GM23338 (cell line): Measurements from ENCODE around the gene FAXC. TPM values are rescaled to one million over a fixed set of nuclear protein-coding genes. Genes with fewer than 3 reads are reported as not detected.

Experiments used
- ATAC-seq: fragments of 200-7000 bp; cut with Tn5 transposase; 3 replicates; pipeline ENCODE4 v1.9.1; 2020
- DNase-seq: peaks from one replicate; pipeline ENCODE4 v3.0.0-alpha.2; 2015; ENCODE audit warnings: low spot score
- H2AFZ ChIP-seq: fragments of 200-600 bp; sonication (generic); 2 replicates; pipeline ENCODE4 v1.8.0; 2016; ENCODE audit warnings: antibody characterized with exemption, mild to moderate bottlenecking, moderate library complexity
- H3F3A ChIP-seq: fragments of 200-600 bp; sonication (generic); replicated peaks from 2 replicates; pipeline ENCODE4 v1.8.0; 2017; ENCODE audit warnings: antibody characterized with exemption, mixed run types, low read depth
- H3K27ac ChIP-seq: fragments of 200-600 bp; sonication (generic); 2 replicates; pipeline ENCODE4 v1.6.1; 2016; ENCODE audit warnings: low read depth
- H3K27me3 ChIP-seq: fragments of 200-600 bp; sonication (generic); 2 replicates; pipeline ENCODE4 v1.8.0; 2016; ENCODE audit warnings: mild to moderate bottlenecking, mixed run types, moderate library complexity; ENCODE audit not compliant: insufficient read depth
- H3K36me3 ChIP-seq: fragments of 200-600 bp; sonication (generic); 2 replicates; pipeline ENCODE4 v1.8.0; 2016; ENCODE audit warnings: mild to moderate bottlenecking; ENCODE audit not compliant: insufficient read depth
- H3K4me1 ChIP-seq: fragments of 200-600 bp; sonication (generic); 2 replicates; pipeline ENCODE4 v1.8.0; 2016; ENCODE audit warnings: mild to moderate bottlenecking, moderate library complexity; ENCODE audit not compliant: insufficient read depth
- H3K4me2 ChIP-seq: fragments of 200-600 bp; sonication (generic); 2 replicates; pipeline ENCODE4 v1.7.1; 2017; ENCODE audit warnings: mixed run types
- H3K4me3 ChIP-seq: fragments of 200-600 bp; sonication (generic); 2 replicates; pipeline ENCODE4 v1.6.1; 2016; ENCODE audit warnings: mixed run types
- H3K79me2 ChIP-seq: fragments of 200-600 bp; sonication (generic); replicated peaks from 2 replicates; pipeline ENCODE4 v1.8.0; 2017; ENCODE audit warnings: mild to moderate bottlenecking; ENCODE audit not compliant: insufficient read depth
- H3K9me2 ChIP-seq: fragments of 200-600 bp; sonication (generic); 2 replicates; pipeline ENCODE4 v1.8.0; 2017; ENCODE audit not compliant: insufficient read depth
- H4K20me1 ChIP-seq: fragments of 200-600 bp; sonication (generic); replicated peaks from 2 replicates; pipeline ENCODE4 v1.8.0; 2017; ENCODE audit warnings: mild to moderate bottlenecking; ENCODE audit not compliant: insufficient read depth
- H3K27ac Mint-ChIP-seq: 2 replicates; pipeline ENCODE4 v1.8.0; 2020; ENCODE audit warnings: inconsistent platforms, mild to moderate bottlenecking, moderate library complexity, mixed read lengths
- H3K27me3 Mint-ChIP-seq: 3 replicates; pipeline ENCODE4 v1.8.0; 2022; ENCODE audit warnings: low read depth, mild to moderate bottlenecking, moderate library complexity, mixed read lengths, inconsistent platforms; ENCODE audit not compliant: insufficient read depth, poor library complexity
- H3K36me3 Mint-ChIP-seq: 3 replicates; pipeline ENCODE4 v1.8.0; 2021; ENCODE audit warnings: low read depth, mild to moderate bottlenecking, inconsistent platforms, moderate library complexity, mixed read lengths
- H3K4me1 Mint-ChIP-seq: 3 replicates; pipeline ENCODE4 v1.8.0; 2020; ENCODE audit warnings: mild to moderate bottlenecking, inconsistent platforms, mixed read lengths
- H3K4me3 Mint-ChIP-seq: 3 replicates; pipeline ENCODE4 v1.8.0; 2021; ENCODE audit warnings: moderate library complexity, mild to moderate bottlenecking, inconsistent platforms, mixed read lengths
- H3K9me3 Mint-ChIP-seq: 3 replicates; pipeline ENCODE4 v1.8.0; 2020; ENCODE audit warnings: moderate library complexity, mild to moderate bottlenecking, inconsistent platforms, mixed read lengths
- CREB1 ChIP-seq: fragments of 250-450 bp; sonication (Bioruptor Pico); IDR thresholded peaks from 2 replicates; pipeline ENCODE4 v1.5.0; 2020; ENCODE audit warnings: low read depth, mild to moderate bottlenecking, moderate library complexity
- CTCF ChIP-seq, 2 experiments: fragments of 200-600 bp in 1 of 2; sonication (generic) in 1 of 2; conservative IDR thresholded peaks; 2 replicates each; pipeline versions ENCODE4 v1.5.1 to v1.6.1; 2016 to 2017; ENCODE audit warnings: antibody characterized with exemption in 2 of 2, low read depth in 2 of 2, mild to moderate bottlenecking in 2 of 2, moderate library complexity in 1 of 2
- EZH2 ChIP-seq: fragments of 200-600 bp; sonication (generic); IDR thresholded peaks from one replicate; pipeline ENCODE4 v1.8.0; 2017; ENCODE audit warnings: antibody characterized with exemption, mild to moderate bottlenecking, low read depth; ENCODE audit not compliant: unreplicated experiment
- EZH2phosphoT487 ChIP-seq: fragments of 200-600 bp; sonication (generic); IDR thresholded peaks from one replicate; pipeline ENCODE4 v1.8.1; 2018; ENCODE audit warnings: antibody characterized with exemption; ENCODE audit not compliant: unreplicated experiment
- NANOG ChIP-seq: IDR thresholded peaks from 2 replicates; pipeline ENCODE4 v1.6.1; 2016; ENCODE audit warnings: antibody characterized with exemption, borderline replicate concordance
- REST ChIP-seq: IDR thresholded peaks from one replicate; pipeline ENCODE4 v1.6.1; 2018; ENCODE audit warnings: antibody characterized with exemption; ENCODE audit not compliant: unreplicated experiment
- ZNF114 ChIP-seq: fragments of 250-450 bp; sonication (Bioruptor Pico); IDR thresholded peaks from 2 replicates; pipeline ENCODE4 v1.5.0; 2020; ENCODE audit warnings: mild to moderate bottlenecking, moderate library complexity
- ZNF331 ChIP-seq: fragments of 250-450 bp; sonication (Bioruptor Pico); IDR thresholded peaks from 2 replicates; pipeline ENCODE4 v1.5.0; 2020; ENCODE audit warnings: low read depth, mild to moderate bottlenecking, moderate library complexity
- ZNF462 ChIP-seq: fragments of 250-450 bp; sonication (Bioruptor Pico); IDR thresholded peaks from 2 replicates; pipeline ENCODE4 v1.5.0; 2020; ENCODE audit warnings: mild to moderate bottlenecking, moderate library complexity
- polyA plus RNA-seq: library from polyadenylated mRNA; unstranded; fragments of >200 nt; fragmentation: Nextera tagmentation; extraction: Ambion mirVana; gene quantifications from 2 replicates; pipeline ENCODE4 v1.2.1, GENCODE V29; 2016
- total RNA-seq: library from RNA; depleted of rRNA; stranded (reverse); fragments of >200 nt; shearing (Covaris generic); gene quantifications from 2 replicates; pipeline ENCODE4 v1.2.3, GENCODE V29; 2014

The FAXC gene
- total and polyA plus RNA-seq, 2 experiments from 2014 or later = 10.5 to 15.2 TPM

- H3K9me2 ChIP-seq = no peaks in the 10 kb centered on the region
- ATAC-seq (no peak), DNase-seq (no peak)
- peaks cover 15% of the 10 kb centered on the region for H3K27me3 Mint-ChIP-seq
- TF ChIP-seq CREB1 (no peak), CTCF (conservative IDR thresholded peaks at IDR 0.05; ENCODE audit: low read depth in 2 of 2) (no peak), EZH2phosphoT487 (no peak), EZH2 (no peak), ZNF114 (CRISPR knock-in tag) (no peak), ZNF331 (no peak), NANOG (no peak), ZNF462 (no peak), REST (no peak)
- 0 out of 2 replicates have a peak, but pooled peaks cover 5% of the 10 kb centered on the region for H3K4me1 ChIP-seq
- no peak overlapping the region for H3K4me2 ChIP-seq
- H3K4me3 Mint-ChIP-seq = no peak overlapping the region
- H3K4me1 Mint-ChIP-seq = peaks cover 4% of the 10 kb centered on the region
- H3K27ac Mint-ChIP-seq = no peak overlapping the region
- peaks cover 18% of the 10 kb centered on the region; the same call in 1 of the 2 replicates for H3F3A ChIP-seq
- no peak overlapping the region for H2AFZ ChIP-seq
- no peak overlapping the region for H3K4me3 ChIP-seq
- no peaks in the 10 kb centered on the region for H4K20me1 ChIP-seq
- H3K79me2 ChIP-seq = peaks cover 11% of the 10 kb centered on the region
- H3K9me3 Mint-ChIP-seq = no peaks in the 10 kb centered on the region
- no peaks in the 10 kb centered on the region for H3K36me3 Mint-ChIP-seq
- H3K36me3 ChIP-seq = no peaks in the 10 kb centered on the region
- H3K27me3 ChIP-seq = no peaks in the 10 kb centered on the region
- H3K27ac ChIP-seq = no peak overlapping the region
Measured at GRCh38 chr6:99390896-99391295, 41.4 kb upstream of the FAXC start.
